RPMI8226 (cell line): ENCODE results near the gene ESYT3.

Experiments
- DNase-seq: peaks from one replicate; pipeline ENCODE4 v3.0.0-alpha.2; 2015

ESYT3 gene, protein sequence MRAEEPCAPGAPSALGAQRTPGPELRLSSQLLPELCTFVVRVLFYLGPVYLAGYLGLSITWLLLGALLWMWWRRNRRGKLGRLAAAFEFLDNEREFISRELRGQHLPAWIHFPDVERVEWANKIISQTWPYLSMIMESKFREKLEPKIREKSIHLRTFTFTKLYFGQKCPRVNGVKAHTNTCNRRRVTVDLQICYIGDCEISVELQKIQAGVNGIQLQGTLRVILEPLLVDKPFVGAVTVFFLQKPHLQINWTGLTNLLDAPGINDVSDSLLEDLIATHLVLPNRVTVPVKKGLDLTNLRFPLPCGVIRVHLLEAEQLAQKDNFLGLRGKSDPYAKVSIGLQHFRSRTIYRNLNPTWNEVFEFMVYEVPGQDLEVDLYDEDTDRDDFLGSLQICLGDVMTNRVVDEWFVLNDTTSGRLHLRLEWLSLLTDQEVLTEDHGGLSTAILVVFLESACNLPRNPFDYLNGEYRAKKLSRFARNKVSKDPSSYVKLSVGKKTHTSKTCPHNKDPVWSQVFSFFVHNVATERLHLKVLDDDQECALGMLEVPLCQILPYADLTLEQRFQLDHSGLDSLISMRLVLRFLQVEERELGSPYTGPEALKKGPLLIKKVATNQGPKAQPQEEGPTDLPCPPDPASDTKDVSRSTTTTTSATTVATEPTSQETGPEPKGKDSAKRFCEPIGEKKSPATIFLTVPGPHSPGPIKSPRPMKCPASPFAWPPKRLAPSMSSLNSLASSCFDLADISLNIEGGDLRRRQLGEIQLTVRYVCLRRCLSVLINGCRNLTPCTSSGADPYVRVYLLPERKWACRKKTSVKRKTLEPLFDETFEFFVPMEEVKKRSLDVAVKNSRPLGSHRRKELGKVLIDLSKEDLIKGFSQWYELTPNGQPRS

GRCh38 chr3:138434276-138434874 is at the start of gene ESYT3:
Gene ESYT3 (plus strand): TSS chr3:138434616. CDS start chr3:138434799, 183 bp downstream.
- peak; percentile 53 for DNase-seq

DNA sequence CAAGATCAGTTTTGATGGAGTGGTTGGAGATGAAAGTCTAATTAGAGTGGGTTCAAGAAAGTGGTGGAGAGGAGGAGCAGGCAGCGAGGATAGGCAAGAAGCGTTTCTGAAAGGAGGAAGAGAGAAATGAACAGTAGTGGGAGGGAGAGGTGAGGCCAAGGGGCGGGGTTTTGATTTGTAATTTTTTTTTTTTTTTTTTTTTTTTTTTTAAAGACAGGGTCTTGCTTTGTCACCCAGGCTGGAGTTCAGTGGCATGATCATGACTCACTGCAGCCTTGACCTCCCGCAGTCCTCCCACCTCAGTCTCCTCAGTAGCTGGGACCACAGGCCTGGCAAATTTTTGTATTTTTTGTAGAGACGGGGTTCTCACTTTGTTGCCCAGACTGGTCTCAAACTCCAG is 49.4 kb upstream of the ESYT3 start:
- no peak for DNase-seq

GRCh38 chr3:138389144-138389601 is 45.2 kb upstream of the ESYT3 start:
- no peak for DNase-seq

- DNase-seq, result no peak
Observed at GRCh38 chr3:138389841-138390581, 44.4 kb upstream of the ESYT3 start.

- no peak for DNase-seq
Observed at GRCh38 chr3:138390582-138390932, 43.9 kb upstream of the ESYT3 start.

- DNase-seq, result no peak
Observed at GRCh38 chr3:138394156-138394555, 40.3 kb upstream of the ESYT3 start.

DNA sequence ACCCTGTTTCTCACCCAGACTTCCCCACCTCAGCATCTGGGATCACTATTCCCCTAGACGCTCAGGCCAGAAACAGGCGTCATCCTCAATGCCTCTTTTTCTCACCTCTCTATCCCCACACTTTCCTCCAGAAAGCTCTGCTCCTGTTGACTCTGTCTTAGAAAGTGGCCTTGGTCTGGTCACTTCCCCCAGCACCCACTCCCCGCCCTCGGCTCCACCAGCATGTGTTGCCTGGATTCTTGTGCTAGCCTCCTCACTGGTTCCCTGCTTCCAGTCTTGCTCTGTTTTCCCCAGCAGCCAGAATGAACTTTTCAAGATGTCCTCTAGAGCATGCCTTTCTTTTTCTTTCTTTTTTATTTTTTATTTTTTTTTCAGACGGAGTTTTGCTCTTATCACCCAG is 39.7 kb upstream of the ESYT3 start:
- no peak for DNase-seq

DNA sequence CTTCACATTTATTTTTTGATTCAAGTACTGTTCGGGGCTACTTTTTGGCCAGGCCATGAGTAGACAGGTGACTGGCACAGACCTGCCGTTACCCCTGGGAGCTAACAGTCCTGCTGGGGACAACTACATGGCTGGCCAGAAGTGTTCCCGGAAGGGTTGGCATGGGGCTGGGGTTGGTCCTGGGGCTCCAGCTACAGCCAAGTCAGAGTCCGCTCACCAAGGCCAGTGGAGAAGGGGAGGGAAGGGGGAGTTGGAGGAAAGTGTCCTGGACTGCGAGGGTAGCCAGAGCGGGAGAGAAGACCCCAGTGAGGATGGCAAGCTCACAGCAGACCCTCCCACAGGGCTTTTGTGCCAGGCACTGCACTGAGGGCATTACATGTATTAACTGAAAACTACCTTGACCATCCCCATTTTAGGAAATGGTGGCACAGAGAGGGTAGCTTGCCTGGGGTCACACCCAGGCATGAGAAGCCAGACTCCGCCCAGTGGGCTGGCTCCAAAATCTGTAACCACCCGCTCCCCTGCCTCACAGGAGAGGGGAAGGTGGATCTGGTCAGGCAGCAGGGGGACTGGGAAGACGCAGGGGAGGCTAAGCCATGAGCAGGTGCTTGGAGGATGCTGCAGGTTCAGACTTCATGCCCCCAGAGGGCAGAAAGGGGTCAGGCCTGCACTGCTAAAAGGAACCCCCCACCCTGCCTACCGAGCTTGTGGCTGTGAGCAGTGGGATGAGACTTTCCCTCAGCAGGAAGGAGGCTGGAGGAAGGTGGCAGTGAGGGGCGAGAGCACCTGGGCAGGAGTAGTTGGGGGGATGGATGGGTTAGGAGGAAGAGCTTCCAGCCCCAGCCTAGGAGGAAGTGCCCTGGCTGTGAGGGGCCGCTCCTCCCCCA is 38.3 kb upstream of the ESYT3 start:
- DNase-seq, result no peak

DNA sequence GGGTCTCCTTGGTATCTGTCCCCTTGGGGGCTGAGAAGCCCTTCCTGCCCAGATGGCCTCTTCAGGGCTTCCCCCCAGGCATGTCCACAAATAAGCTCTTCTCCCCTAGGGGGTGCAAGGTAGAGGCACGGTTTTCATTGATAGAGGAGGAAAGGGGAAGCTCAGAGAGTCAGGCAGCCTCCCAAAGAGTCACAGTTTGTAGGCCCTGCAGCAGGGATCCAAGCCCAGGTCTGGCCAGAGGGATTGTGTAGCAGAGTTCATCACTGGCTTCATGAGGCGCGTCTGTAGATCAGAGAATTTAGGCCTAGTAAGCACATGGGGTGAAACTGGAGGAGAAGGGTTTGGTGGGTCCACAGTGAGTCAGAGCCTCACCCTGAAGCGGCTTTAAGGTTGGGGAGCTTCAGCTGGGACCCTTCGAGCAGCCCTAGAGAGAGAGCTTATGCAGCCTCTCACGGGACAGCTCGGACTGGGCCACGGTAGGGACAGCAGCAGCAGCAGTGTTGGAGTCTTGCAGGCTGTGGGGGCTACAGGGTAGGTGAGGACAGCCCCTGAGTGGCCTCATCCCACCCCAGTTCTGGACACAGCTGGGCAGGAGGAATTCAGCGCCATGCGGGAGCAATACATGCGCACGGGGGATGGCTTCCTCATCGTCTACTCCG is 37.5 kb upstream of the ESYT3 start:
- no peak for DNase-seq

DNA sequence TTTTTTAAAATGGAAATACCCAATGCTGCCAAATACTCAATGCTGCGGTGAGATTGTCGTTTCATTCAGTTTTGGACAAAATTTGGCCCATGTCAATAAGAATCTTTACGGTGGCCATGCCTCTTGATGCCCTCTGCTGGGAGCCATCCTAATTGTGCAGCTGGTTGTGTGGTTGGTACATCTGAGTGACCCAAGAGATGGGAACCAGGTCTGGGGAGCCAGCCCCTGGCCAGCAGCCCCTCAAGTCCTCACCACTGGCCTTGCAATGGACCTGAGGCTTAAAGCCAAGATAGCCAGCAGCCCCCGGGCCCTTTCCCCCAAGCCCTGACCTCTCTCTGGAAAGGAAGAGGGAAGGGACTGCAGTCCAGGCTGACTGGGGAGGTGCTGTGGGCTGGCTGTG is 36.4 kb upstream of the ESYT3 start:
- no peak for DNase-seq

DNA sequence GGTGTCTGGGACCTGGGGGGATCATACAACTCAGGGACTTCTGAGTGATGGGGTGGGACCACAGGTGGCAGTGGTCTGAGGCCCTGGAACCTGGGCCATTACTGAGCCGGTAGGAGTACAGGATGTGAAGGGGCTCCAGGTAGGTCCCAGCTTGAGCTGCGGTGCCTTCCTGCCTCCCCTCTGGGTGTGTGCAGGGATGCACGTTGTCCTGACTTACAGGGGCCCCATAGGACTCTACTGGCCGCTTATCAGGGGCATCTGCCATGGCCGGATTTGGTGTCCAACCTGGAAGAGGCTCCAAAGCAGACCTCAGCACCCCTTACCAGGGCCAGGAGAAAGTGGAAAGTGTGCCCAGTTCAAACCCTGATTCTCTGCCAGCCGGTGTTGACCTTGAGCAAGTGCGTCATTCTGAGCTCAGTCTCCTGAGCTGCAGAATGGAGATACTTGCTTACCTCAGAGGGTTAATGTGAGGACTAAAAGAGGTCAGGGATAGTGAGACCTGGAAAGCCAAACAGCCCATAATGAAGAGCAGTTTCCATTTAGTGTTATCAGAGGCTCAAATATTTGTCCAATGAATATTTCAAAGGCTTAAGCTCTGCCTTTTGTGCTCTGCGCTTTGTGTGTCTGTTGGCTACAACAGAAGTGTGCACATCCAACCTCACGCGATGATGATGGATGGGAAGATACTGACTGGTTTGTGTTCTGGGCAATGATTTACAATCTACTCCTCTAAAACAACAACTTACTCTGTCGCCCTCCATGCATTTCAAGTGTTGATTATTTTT is 35.4 kb upstream of the ESYT3 start:
- no peak for DNase-seq

DNA sequence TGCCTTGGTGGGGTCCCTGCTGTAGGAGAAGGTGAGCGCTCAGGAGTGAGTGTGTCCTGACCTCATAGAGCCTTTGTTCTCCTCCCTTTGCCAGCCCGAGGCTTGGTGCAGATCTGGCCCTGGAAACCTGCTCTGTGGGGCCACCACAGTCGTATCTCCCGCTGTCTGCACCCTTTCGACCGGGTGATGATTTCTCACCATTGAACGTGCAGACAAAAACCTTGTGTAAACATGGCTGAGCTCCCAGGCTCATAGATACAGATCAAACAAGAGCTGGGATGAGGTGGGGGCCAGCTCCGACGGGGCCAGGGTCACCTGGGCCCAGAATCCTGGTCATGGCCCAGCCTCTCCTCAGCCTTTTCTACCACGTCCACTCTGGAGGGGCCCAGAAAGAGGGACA is 34.6 kb upstream of the ESYT3 start:
- no peak for DNase-seq

- no peak for DNase-seq
Observed at GRCh38 chr3:138400651-138401070, 33.8 kb upstream of the ESYT3 start.

GRCh38 chr3:138401834-138402233 is 32.6 kb upstream of the ESYT3 start:
- no peak for DNase-seq

- no peak for DNase-seq
Observed at GRCh38 chr3:138404121-138404520, 30.3 kb upstream of the ESYT3 start.

DNA sequence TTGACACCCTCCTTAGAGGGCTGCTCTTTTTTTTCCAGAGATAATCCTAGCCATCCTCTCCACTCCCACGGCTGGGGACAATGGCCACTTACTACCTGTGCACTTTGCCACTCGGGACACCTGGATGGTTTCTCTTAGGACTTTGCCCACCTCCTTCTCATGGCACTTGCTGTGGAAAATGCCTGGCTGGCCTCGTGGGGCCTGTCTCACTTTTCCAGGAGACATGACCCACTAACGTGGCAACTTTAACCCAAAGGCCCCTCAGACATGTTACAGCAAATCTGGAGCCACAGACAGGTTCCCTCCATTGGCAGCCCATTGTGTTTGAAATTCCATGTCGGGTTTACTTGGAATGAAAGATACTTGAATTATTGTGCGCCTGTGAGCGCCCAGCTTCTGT is 29.4 kb upstream of the ESYT3 start:
- DNase-seq, result no peak

DNA sequence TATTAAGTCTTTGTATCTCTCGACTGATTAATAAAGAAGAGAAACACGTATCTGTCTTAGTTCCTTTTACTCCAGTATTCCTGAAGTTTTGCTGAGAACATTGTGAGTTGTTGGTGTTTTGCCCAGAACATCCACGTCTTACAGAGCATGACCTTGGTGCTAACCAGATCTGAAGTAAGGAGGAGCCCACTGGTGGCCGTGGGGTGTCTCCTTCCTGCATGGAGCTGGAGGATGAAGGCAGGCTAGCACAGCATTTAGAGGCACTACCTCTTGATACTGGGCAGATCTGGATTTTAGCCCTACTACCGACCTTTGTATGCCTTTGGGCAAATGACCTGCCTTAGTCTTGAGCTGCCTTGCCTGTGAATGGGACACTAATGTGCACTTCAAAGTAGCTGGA is 28.9 kb upstream of the ESYT3 start:
- no peak for DNase-seq

GRCh38 chr3:138406606-138407005 is 27.8 kb upstream of the ESYT3 start:
- no peak for DNase-seq

DNA sequence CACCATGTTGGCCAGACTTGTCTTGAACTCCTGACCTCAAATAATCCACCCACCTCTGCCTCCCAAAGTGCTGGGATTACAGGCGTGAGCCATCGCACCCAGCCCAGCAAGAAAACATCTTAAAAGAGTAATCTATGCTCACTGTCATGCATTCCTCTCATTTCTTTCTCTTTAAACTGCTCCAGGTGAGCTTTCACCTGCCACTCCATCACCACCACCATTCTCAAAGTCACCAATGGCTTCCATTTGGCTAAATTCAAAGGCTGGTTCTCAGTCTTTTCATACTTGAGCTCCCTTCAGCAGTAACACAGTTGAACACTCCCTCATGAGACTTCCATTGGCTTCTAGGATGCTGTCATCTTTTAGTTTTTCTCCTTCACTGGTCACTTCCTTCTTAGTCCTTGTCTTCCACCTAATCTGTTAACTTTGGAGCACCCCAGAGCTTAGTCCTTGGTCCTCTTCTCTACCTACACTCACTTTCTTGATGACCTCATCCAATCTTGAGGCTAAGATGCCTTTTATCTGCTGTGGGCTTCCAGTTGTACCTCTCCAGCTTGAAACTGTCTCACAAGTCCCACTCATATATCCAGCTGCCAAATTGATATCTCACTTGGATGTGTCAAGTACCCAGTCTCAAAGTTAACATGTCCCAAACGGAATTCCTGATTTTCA is 27.0 kb upstream of the ESYT3 start:
- no peak for DNase-seq
